HG03565 (cell line): ENCODE data around the gene NTMT2.
"Not testable (repeated sequence)": the region's sequence is repeated elsewhere in the genome, so short reads cannot be mapped to it uniquely, and the experiment has no call there.

ENCODE experiments used
- ATAC-seq: cut with Tn5 transposase; IDR thresholded peaks from one replicate; pipeline ENCODE4 v1.9.1; 2021; ENCODE audit warnings: mild to moderate bottlenecking, moderate library complexity; ENCODE audit not compliant: unreplicated experiment

The NTMT2 gene

GRCh38 chr1:170145770-170146676 lies at the start of gene NTMT2:
Gene NTMT2, plus strand, starts transcription at chr1:170145959. Its CDS starts 149 bp downstream, at chr1:170146108.
- ATAC-seq, result no peak

- no peak for ATAC-seq
Observed at GRCh38 chr1:170095976-170096748, 49.6 kb upstream of the NTMT2 start.

GRCh38 chr1:170096806-170097340 lies 48.9 kb upstream of the NTMT2 start:
- ATAC-seq, result no peak

- ATAC-seq, result no peak
Observed at GRCh38 chr1:170097449-170097948, 48.3 kb upstream of the NTMT2 start.

- ATAC-seq, result not testable (repeated sequence)
Observed at GRCh38 chr1:170113140-170113539, 32.6 kb upstream of the NTMT2 start.

- ATAC-seq, result no peak
Observed at GRCh38 chr1:170114906-170115305, 30.9 kb upstream of the NTMT2 start.

GRCh38 chr1:170122366-170122765 lies 23.4 kb upstream of the NTMT2 start:
- no peak for ATAC-seq

- ATAC-seq, result no peak
Observed at GRCh38 chr1:170125269-170125668, 20.5 kb upstream of the NTMT2 start.

- ATAC-seq, result peak; percentile 99
Observed at GRCh38 chr1:170126696-170127095, 19.1 kb upstream of the NTMT2 start.

- no peak for ATAC-seq
Observed at GRCh38 chr1:170131450-170131849, 14.3 kb upstream of the NTMT2 start.

- ATAC-seq, result no peak
Observed at GRCh38 chr1:170131984-170132383, 13.8 kb upstream of the NTMT2 start.

GRCh38 chr1:170133766-170134495 lies 11.8 kb upstream of the NTMT2 start:
- ATAC-seq, result no peak

GRCh38 chr1:170134521-170134920 lies 11.2 kb upstream of the NTMT2 start:
- ATAC-seq, result no peak

GRCh38 chr1:170140371-170140770 lies 5.4 kb upstream of the NTMT2 start:
- no peak for ATAC-seq

GRCh38 chr1:170145061-170145460 lies 698 bp upstream of the NTMT2 start:
- no peak for ATAC-seq

- no peak for ATAC-seq
Observed at GRCh38 chr1:170146720-170147263, 1.0 kb downstream of the NTMT2 start.

- no peak for ATAC-seq
Observed at GRCh38 chr1:170149241-170149640, 3.5 kb downstream of the NTMT2 start.

- ATAC-seq, result no peak
Observed at GRCh38 chr1:170150016-170150415, 4.3 kb downstream of the NTMT2 start.

GRCh38 chr1:170150921-170151320 lies 5.2 kb downstream of the NTMT2 start:
- ATAC-seq, result no peak

- no peak for ATAC-seq
Observed at GRCh38 chr1:170153417-170153816, 7.7 kb downstream of the NTMT2 start.
